AG04450 (cell line): Measurements from ENCODE around the gene RHBDF2. TPM values are rescaled to one million over a fixed set of nuclear protein-coding genes. Genes with fewer than 3 reads are reported as not detected.
"Not testable (repeated sequence)": the region's sequence is repeated elsewhere in the genome, so short reads cannot be mapped to it uniquely, and the experiment has no call there.

ENCODE experiments used
- CTCF ChIA-PET: fragments of 300-600, 350-600 bp; formaldehyde crosslinking; extraction: SDS; loops from one replicate; lab custom pipeline; 2022; ENCODE audit warnings: antibody characterized with exemption, inconsistent platforms; lab: Charles Lee
- POLR2A ChIA-PET: fragments of 350-600 bp; formaldehyde crosslinking; extraction: SDS; loops from one replicate; lab custom pipeline; 2021; ENCODE audit warnings: antibody characterized with exemption, inconsistent platforms; lab: Yijun Ruan, JAX
- DNase-seq: peaks from one replicate; pipeline ENCODE4 v3.0.0-alpha.2; 2011; ENCODE audit warnings: low read depth, low spot score
- H3K27ac ChIP-seq: one replicate; pipeline ENCODE4 v1.5.1; 2012; ENCODE audit warnings: low read depth, low read length, control low read depth
- H3K27me3 ChIP-seq: one replicate; pipeline ENCODE4 v1.6.0; 2012; ENCODE audit warnings: low read length; ENCODE audit not compliant: control insufficient read depth, insufficient read depth
- H3K4me3 ChIP-seq: 2 replicates; pipeline ENCODE4 v1.5.1; 2011; ENCODE audit warnings: mild to moderate bottlenecking, low read depth, low read length, control low read depth
- H3K9me3 ChIP-seq: 2 replicates; pipeline ENCODE4 v1.5.1; 2012; ENCODE audit warnings: low read length; ENCODE audit not compliant: control insufficient read depth, insufficient read depth
- CTCF ChIP-seq: IDR thresholded peaks from 2 replicates; pipeline ENCODE4 v1.5.1; 2011; ENCODE audit warnings: low read depth, low read length, control low read depth, inconsistent platforms
- polyA plus RNA-seq: library from polyadenylated mRNA; depleted of rRNA; stranded (reverse); fragments of >200 nt; gene quantifications from 2 replicates; pipeline ENCODE4 v1.2.3, GENCODE V29; 2011

Gene RHBDF2
- polyA plus RNA-seq, 1 experiment: 5.4 TPM

- no peaks in the 10 kb centered on the region; the same call in 1 of the 2 replicates for H3K9me3 ChIP-seq
- DNase-seq: no peak
- TF ChIP-seq CTCF: no peak
- POLR2A ChIA-PET: interaction anchor here (0.7 to 2.7 kb wide), 9 partner anchors 11 to 191 kb away, joined by 3 to 14 read pairs (median 6); partner anchors contain the start of genes PRCD and ST6GALNAC2
- no peaks in the 10 kb centered on the region for H3K27me3 ChIP-seq
- H3K4me3 ChIP-seq: no peak overlapping the region
- peak overlapping the region; percentile 97 for H3K27ac ChIP-seq
- CTCF ChIA-PET: interaction anchor here (0.6 to 2.4 kb wide), 7 partner anchors 11 to 159 kb away, joined by 3 to 7 read pairs (median 3); no protein-coding TSS in a partner anchor
These were observed 28.2 kb upstream of the RHBDF2 start for GRCh38 chr17:76529224-76530094.

- H3K27ac ChIP-seq: peak overlapping the region; percentile 97
- POLR2A ChIA-PET: interaction anchor here (0.6 to 2.7 kb wide), 9 partner anchors 12 to 196 kb away, joined by 3 to 14 read pairs (median 6); partner anchors contain the start of genes PRCD and ST6GALNAC2
- TF ChIP-seq CTCF: 0 out of 2 replicates have a peak, but pooled peaks have one; percentile 9
- H3K4me3 ChIP-seq: no peak overlapping the region
- no peak for DNase-seq
- H3K27me3 ChIP-seq: no peaks in the 10 kb centered on the region
- CTCF ChIA-PET: interaction anchor here (0.6 to 2.4 kb wide), 10 partner anchors 12 to 1203 kb away, joined by 3 to 7 read pairs (median 3); no protein-coding TSS in a partner anchor
- H3K9me3 ChIP-seq: no peaks in the 10 kb centered on the region; the same call in 1 of the 2 replicates
These were observed 27.5 kb upstream of the RHBDF2 start for GRCh38 chr17:76528528-76529223.

- ChIA-PET CTCF (interaction anchor here (0.6 to 2.4 kb wide), 9 partner anchors 13 to 1203 kb away, joined by 3 to 7 read pairs (median 3); no protein-coding TSS in a partner anchor), POLR2A (interaction anchor here (0.6 to 2.7 kb wide), 3 partner anchors 19 to 197 kb away, joined by 3 to 12 read pairs (median 3); no protein-coding TSS in a partner anchor)
- no peaks in the 10 kb centered on the region for H3K27me3 ChIP-seq
- no peaks in the 10 kb centered on the region; the same call in 1 of the 2 replicates for H3K9me3 ChIP-seq
- H3K4me3 ChIP-seq: no peak overlapping the region
- no peak for TF ChIP-seq CTCF
- DNase-seq: no peak
- H3K27ac ChIP-seq: peak overlapping the region; percentile 97
These were observed 26.9 kb upstream of the RHBDF2 start for GRCh38 chr17:76528156-76528527.

GRCh38 chr17:76527430-76528111 lies 26.3 kb upstream of the RHBDF2 start:
- POLR2A ChIA-PET: interaction anchor here (1.0 to 2.7 kb wide), 2 partner anchors 19 to 30 kb away, joined by 3 to 12 read pairs; no protein-coding TSS in a partner anchor
- CTCF ChIA-PET: interaction anchor here (0.9 to 2.4 kb wide), 3 partner anchors 19 to 154 kb away, joined by 3 to 7 read pairs (median 3); no protein-coding TSS in a partner anchor
- Histone ChIP-seq H3K27ac (peak overlapping the region; percentile 97), H3K27me3 (no peaks in the 10 kb centered on the region), H3K4me3 (no peak overlapping the region), H3K9me3 (no peaks in the 10 kb centered on the region; the same call in 1 of the 2 replicates)
- TF ChIP-seq CTCF: peak; percentile 13; the same call in 1 of the 2 replicates
- DNase-seq: no peak

GRCh38 chr17:76527016-76527415 lies 25.8 kb upstream of the RHBDF2 start:
- not testable (repeated sequence) for DNase-seq, H3K4me3 ChIP-seq, H3K27ac ChIP-seq, H3K27me3 ChIP-seq, H3K9me3 ChIP-seq
- POLR2A ChIA-PET: interaction anchor here (1.0 kb wide), 1 partner anchor 20 kb away, joined by 3 read pairs; no protein-coding TSS in a partner anchor
- CTCF ChIA-PET: interaction anchor here (0.9 to 2.4 kb wide), 2 partner anchors 97 to 155 kb away, joined by 3 to 7 read pairs; no protein-coding TSS in a partner anchor

- ChIA-PET CTCF (interaction anchor here (3.6 kb wide), 1 partner anchor 20 kb away, joined by 41 read pairs; no protein-coding TSS in a partner anchor), POLR2A (interaction anchor here (1.0 to 1.4 kb wide), 3 partner anchors 10 to 32 kb away, joined by 4 to 8 read pairs (median 8); no protein-coding TSS in a partner anchor)
- DNase-seq, H3K27me3 ChIP-seq, H3K4me3 ChIP-seq, H3K9me3 ChIP-seq, H3K27ac ChIP-seq: not testable (repeated sequence)
These were observed 24.2 kb upstream of the RHBDF2 start for GRCh38 chr17:76525513-76525833.
